Activated naive CD4-positive, alpha-beta T cell treated with anti-CD3 and anti-CD28 coated beads, Interleukin-2, amount 50 U/mL, for 72 hours (primary cell): ENCODE measurements around the gene INPP5K. TPM values are rescaled to one million over a fixed set of nuclear protein-coding genes. Genes with fewer than 3 reads are reported as not detected.

Experiments used
- total RNA-seq, 2 donors: library from RNA; stranded (reverse); gene quantifications; one replicate each; pipeline ENCODE4 v1.2.3, GENCODE V29; 2022

INPP5K gene
- total RNA-seq, 2 donors from 2014 or later = 20.7 to 35.1 TPM

Other genes with a start within 250 kb of the INPP5K start
- gene BHLHA9, start 246.2 kb downstream of the INPP5K start, total RNA-seq = not detected
- under 1 TPM in 1 of 2 donors, not detected in 1; 0.08 TPM for gene TRARG1, start 236.9 kb downstream of the INPP5K start, total RNA-seq
- 100 to 1,000 TPM; 301 to 497 TPM for gene YWHAE, start 116.4 kb downstream of the INPP5K start, total RNA-seq
- 10 to 100 TPM; 12.5 to 17.7 TPM for gene CRK, start 60.4 kb downstream of the INPP5K start, total RNA-seq
- 10 to 100 TPM; 10.6 to 32.2 TPM for gene MYO1C, start 23.9 kb downstream of the INPP5K start, total RNA-seq
- gene PITPNA, start 46.2 kb upstream of the INPP5K start, total RNA-seq = 10 to 100 TPM; 13.8 to 39.2 TPM
- under 1 TPM; 0.57 to 0.62 TPM for gene SLC43A2, start 112.2 kb upstream of the INPP5K start, total RNA-seq
- 1 to 10 TPM; 1.1 to 2.3 TPM for gene SCARF1, start 129.1 kb upstream of the INPP5K start, total RNA-seq
- 1 to 10 TPM; 1.7 to 2.5 TPM for gene RILP, start 133.3 kb upstream of the INPP5K start, total RNA-seq
- gene PRPF8, start 168.3 kb upstream of the INPP5K start, total RNA-seq = 100 to 1,000 TPM; 414 to 433 TPM
- under 1 TPM; 0.10 to 0.25 TPM for gene TLCD2, start 193.8 kb upstream of the INPP5K start, total RNA-seq
- 10 to 100 TPM; 11.4 to 13.4 TPM for gene WDR81, start 208.1 kb upstream of the INPP5K start, total RNA-seq
- gene SERPINF2, start 226.3 kb upstream of the INPP5K start, total RNA-seq = under 1 TPM in 1 of 2 donors, not detected in 1; 0.36 TPM
- gene SERPINF1, start 245.4 kb upstream of the INPP5K start, total RNA-seq = under 1 TPM in 1 of 2 donors, not detected in 1; 0.41 TPM